Activated CD4-positive, alpha-beta T cell treated with anti-CD3 and anti-CD28 coated beads, Interleukin-2, amount 10 ng/mL, durations not matched to agents 7 days and 5 days (primary cell): Measurements from ENCODE around the gene SLC51A. TPM values are rescaled to one million over a fixed set of nuclear protein-coding genes. Genes with fewer than 3 reads are reported as not detected.
"Not testable (repeated sequence)": the region's sequence is repeated elsewhere in the genome, so short reads cannot be mapped to it uniquely, and the experiment has no call there.

Experiments
- CTCF ChIA-PET: fragments of 350-600 bp; sonication (Branson Sonifier 250); formaldehyde crosslinking; loops from one replicate; lab custom pipeline; 2021; ENCODE audit warnings: antibody characterized with exemption; lab: Charles Lee
- POLR2A ChIA-PET: fragments of 350-600 bp; sonication (Branson Sonifier 250); formaldehyde crosslinking; loops from one replicate; lab custom pipeline; 2021; ENCODE audit warnings: antibody characterized with exemption; lab: Charles Lee
- DNase-seq: peaks from one replicate; pipeline ENCODE4 v3.0.0-alpha.2; 2020
- H3K27ac Mint-ChIP-seq: one replicate; pipeline ENCODE4 v1.8.0; 2021; ENCODE audit warnings: mild to moderate bottlenecking, moderate library complexity, mixed read lengths
- H3K27me3 Mint-ChIP-seq: one replicate; pipeline ENCODE4 v1.8.0; 2021; ENCODE audit warnings: mixed read lengths
- H3K36me3 Mint-ChIP-seq: one replicate; pipeline ENCODE4 v1.8.0; 2021; ENCODE audit warnings: low read depth, mixed read lengths
- H3K4me1 Mint-ChIP-seq: one replicate; pipeline ENCODE4 v1.8.0; 2021; ENCODE audit warnings: mixed read lengths
- H3K4me3 Mint-ChIP-seq: one replicate; pipeline ENCODE4 v1.8.0; 2021; ENCODE audit warnings: mild to moderate bottlenecking, moderate library complexity, mixed read lengths
- H3K9me3 Mint-ChIP-seq: one replicate; pipeline ENCODE4 v1.8.0; 2021; ENCODE audit warnings: mixed read lengths
- total RNA-seq, 2 experiments: library from RNA; stranded (reverse); gene quantifications; one replicate each; pipeline ENCODE4 v1.2.3, GENCODE V29; 2021

SLC51A gene
- total RNA-seq, 2 experiments from 2014 or later: not detected

- Mint-ChIP-seq H3K36me3 (no peaks in the 10 kb centered on the region), H3K4me3 (peak overlapping the region; percentile 37), H3K9me3 (no peaks in the 10 kb centered on the region), H3K27ac (peak overlapping the region; percentile 95), H3K27me3 (no peaks in the 10 kb centered on the region), H3K4me1 (peaks cover 66% of the 10 kb centered on the region)
- ChIA-PET CTCF (interaction anchor here (0.5 to 2.1 kb wide), 7 partner anchors 16 to 328 kb away, joined by 3 to 7 read pairs (median 6); no protein-coding TSS in a partner anchor), POLR2A (interaction anchor here (0.6 to 1.7 kb wide), 2 partner anchors 73 to 101 kb away, joined by 4 to 5 read pairs; no protein-coding TSS in a partner anchor)
- no peak for DNase-seq
Measured at GRCh38 chr3:196180346-196180745, 36.0 kb upstream of the SLC51A start.

GRCh38 chr3:196181127-196181546, 35.2 kb upstream of the SLC51A start:
- DNase-seq: no peak
- Mint-ChIP-seq H3K4me1 (peaks cover 66% of the 10 kb centered on the region), H3K4me3 (peak overlapping the region; percentile 38), H3K36me3 (no peaks in the 10 kb centered on the region), H3K9me3 (no peaks in the 10 kb centered on the region), H3K27ac (peak overlapping the region; percentile 95), H3K27me3 (no peaks in the 10 kb centered on the region)
- ChIA-PET POLR2A (no interaction called here), CTCF (interaction anchor here (1.0 to 2.2 kb wide), 4 partner anchors 12 to 132 kb away, joined by 3 to 10 read pairs (median 4); no protein-coding TSS in a partner anchor)

GRCh38 chr3:196184169-196184432, 32.2 kb upstream of the SLC51A start:
- H3K9me3 Mint-ChIP-seq, POLR2A ChIA-PET, H3K4me3 Mint-ChIP-seq, H3K36me3 Mint-ChIP-seq, DNase-seq, H3K27me3 Mint-ChIP-seq: not testable (repeated sequence)
- Mint-ChIP-seq H3K27ac (peak overlapping the region; percentile 95), H3K4me1 (peaks cover 68% of the 10 kb centered on the region)
- CTCF ChIA-PET: interaction anchor here (0.6 kb wide), 1 partner anchor 65 kb away, joined by 4 read pairs; no protein-coding TSS in a partner anchor

GRCh38 chr3:196184881-196185280, 31.5 kb upstream of the SLC51A start:
- Mint-ChIP-seq H3K27me3 (no peaks in the 10 kb centered on the region), H3K36me3 (no peaks in the 10 kb centered on the region), H3K4me3 (no peak overlapping the region), H3K4me1 (peaks cover 67% of the 10 kb centered on the region), H3K9me3 (no peaks in the 10 kb centered on the region), H3K27ac (no peak overlapping the region)
- no peak for DNase-seq
- POLR2A ChIA-PET: no interaction called here
- CTCF ChIA-PET: interaction anchor here (3.8 kb wide), 1 partner anchor 12 kb away, joined by 22 read pairs; no protein-coding TSS in a partner anchor

- POLR2A ChIA-PET: interaction anchor here (0.6 kb wide), 1 partner anchor 114 kb away, joined by 3 read pairs; no protein-coding TSS in a partner anchor
- H3K27me3 Mint-ChIP-seq: no peaks in the 10 kb centered on the region
- peaks cover 53% of the 10 kb centered on the region for H3K4me1 Mint-ChIP-seq
- no peak for DNase-seq
- H3K9me3 Mint-ChIP-seq: no peaks in the 10 kb centered on the region
- CTCF ChIA-PET: interaction anchor here (0.8 to 3.8 kb wide), 6 partner anchors 8 to 121 kb away, joined by 3 to 22 read pairs (median 4); no protein-coding TSS in a partner anchor
- no peaks in the 10 kb centered on the region for H3K36me3 Mint-ChIP-seq
- H3K4me3 Mint-ChIP-seq: peak overlapping the region; percentile 44
- peak overlapping the region; percentile 91 for H3K27ac Mint-ChIP-seq
Measured at GRCh38 chr3:196186651-196187573, 29.4 kb upstream of the SLC51A start.

- no peaks in the 10 kb centered on the region for H3K36me3 Mint-ChIP-seq
- H3K4me3 Mint-ChIP-seq: no peak overlapping the region
- H3K9me3 Mint-ChIP-seq: no peaks in the 10 kb centered on the region
- ChIA-PET CTCF (interaction anchor here (0.7 to 1.1 kb wide), 4 partner anchors 10 to 119 kb away, joined by 3 read pairs; no protein-coding TSS in a partner anchor), POLR2A (no interaction called here)
- H3K27ac Mint-ChIP-seq: peak overlapping the region; percentile 62
- peaks cover 50% of the 10 kb centered on the region for H3K4me1 Mint-ChIP-seq
- no peaks in the 10 kb centered on the region for H3K27me3 Mint-ChIP-seq
- no peak for DNase-seq
Measured at GRCh38 chr3:196189566-196190347, 26.6 kb upstream of the SLC51A start.

GRCh38 chr3:196192036-196192523, 24.3 kb upstream of the SLC51A start:
- Mint-ChIP-seq H3K4me1 (peaks cover 51% of the 10 kb centered on the region), H3K4me3 (peak overlapping the region; percentile 22)
- no peak for DNase-seq

GRCh38 chr3:196192524-196193051, 23.7 kb upstream of the SLC51A start:
- H3K9me3 Mint-ChIP-seq: no peaks in the 10 kb centered on the region
- peak overlapping the region; percentile 95 for H3K27ac Mint-ChIP-seq
- no peaks in the 10 kb centered on the region for H3K36me3 Mint-ChIP-seq
- H3K27me3 Mint-ChIP-seq: no peaks in the 10 kb centered on the region
- H3K4me3 Mint-ChIP-seq: peak overlapping the region; percentile 22
- CTCF ChIA-PET: interaction anchor here (0.6 to 5.0 kb wide), 4 partner anchors 11 to 258 kb away, joined by 4 to 40 read pairs (median 4); no protein-coding TSS in a partner anchor
- H3K4me1 Mint-ChIP-seq: peaks cover 48% of the 10 kb centered on the region
- DNase-seq: no peak
- POLR2A ChIA-PET: no interaction called here

More at GRCh38 chr3:196192036-196192523, 24.3 kb upstream of the SLC51A start:
- ChIA-PET CTCF (interaction anchor here (1.4 to 5.0 kb wide), 2 partner anchors 113 to 119 kb away, joined by 4 to 40 read pairs; no protein-coding TSS in a partner anchor), POLR2A (no interaction called here)
- Mint-ChIP-seq H3K27me3 (no peaks in the 10 kb centered on the region), H3K27ac (peak overlapping the region; percentile 95), H3K36me3 (no peaks in the 10 kb centered on the region), H3K9me3 (no peaks in the 10 kb centered on the region)

- ChIA-PET CTCF (interaction anchor here (0.5 to 5.0 kb wide), 5 partner anchors 12 to 257 kb away, joined by 4 to 40 read pairs (median 5); no protein-coding TSS in a partner anchor), POLR2A (no interaction called here)
- H3K36me3 Mint-ChIP-seq: no peaks in the 10 kb centered on the region
- H3K4me3 Mint-ChIP-seq: no peak overlapping the region
- H3K9me3 Mint-ChIP-seq: no peaks in the 10 kb centered on the region
- peak overlapping the region; percentile 95 for H3K27ac Mint-ChIP-seq
- DNase-seq: no peak
- peaks cover 48% of the 10 kb centered on the region for H3K4me1 Mint-ChIP-seq
- no peaks in the 10 kb centered on the region for H3K27me3 Mint-ChIP-seq
Measured at GRCh38 chr3:196193133-196193735, 23.1 kb upstream of the SLC51A start.

GRCh38 chr3:196193736-196194541, 22.4 kb upstream of the SLC51A start:
- H3K4me3 Mint-ChIP-seq: no peak overlapping the region
- H3K36me3 Mint-ChIP-seq: no peaks in the 10 kb centered on the region
- no peaks in the 10 kb centered on the region for H3K9me3 Mint-ChIP-seq
- no peak for DNase-seq
- no peaks in the 10 kb centered on the region for H3K27me3 Mint-ChIP-seq
- peak overlapping the region; percentile 95 for H3K27ac Mint-ChIP-seq
- CTCF ChIA-PET: interaction anchor here (0.5 to 5.0 kb wide), 4 partner anchors 18 to 291 kb away, joined by 3 to 40 read pairs (median 5); no protein-coding TSS in a partner anchor
- POLR2A ChIA-PET: no interaction called here
- peaks cover 47% of the 10 kb centered on the region for H3K4me1 Mint-ChIP-seq

GRCh38 chr3:196194542-196194915, 21.8 kb upstream of the SLC51A start:
- ChIA-PET POLR2A (no interaction called here), CTCF (interaction anchor here (0.5 to 5.0 kb wide), 4 partner anchors 116 to 292 kb away, joined by 3 to 40 read pairs (median 5); no protein-coding TSS in a partner anchor)
- no peak for DNase-seq
- H3K4me3 Mint-ChIP-seq: no peak overlapping the region
- no peaks in the 10 kb centered on the region for H3K36me3 Mint-ChIP-seq
- peak overlapping the region; percentile 19 for H3K27ac Mint-ChIP-seq
- H3K9me3 Mint-ChIP-seq: no peaks in the 10 kb centered on the region
- peaks cover 41% of the 10 kb centered on the region for H3K4me1 Mint-ChIP-seq
- no peaks in the 10 kb centered on the region for H3K27me3 Mint-ChIP-seq
